SK-N-SH (cell line): ENCODE data around the gene FMC1. TPM values are rescaled to one million over a fixed set of nuclear protein-coding genes. Genes with fewer than 3 reads are reported as not detected.
A peak's percentile ranks its signal among the peaks of the same experiment; 100 is the strongest.

ENCODE experiments used
- CTCF ChIA-PET: fragments of 300-600, 350-600 bp; formaldehyde crosslinking; extraction: SDS; loops from one replicate; lab custom pipeline; 2021; lab: Yijun Ruan, JAX
- POLR2A ChIA-PET: fragments of 350-600 bp; sonication (Branson Sonifier 250); formaldehyde crosslinking; extraction: SDS; loops from one replicate; lab custom pipeline; 2020; ENCODE audit warnings: antibody characterized with exemption, inconsistent platforms; lab: Yijun Ruan, JAX
- DNase-seq: peaks from one replicate; pipeline ENCODE4 v3.0.0; 2012
- H2AFZ ChIP-seq: fragments of 200-600 bp; sonication (generic); 2 replicates; pipeline ENCODE4 v1.8.1; 2016; ENCODE audit warnings: antibody characterized with exemption, mild to moderate bottlenecking, low read depth
- H3F3A ChIP-seq: fragments of 200-600 bp; sonication (generic); replicated peaks from 2 replicates; pipeline ENCODE3; 2016; ENCODE audit warnings: antibody characterized with exemption, mild to moderate bottlenecking; ENCODE audit not compliant: insufficient read depth
- H3K27ac ChIP-seq, 2 experiments: fragments of 200-500 bp in 1 of 2; fragments of 200-600 bp in 1 of 2; sonication (Bioruptor generic) in 1 of 2; sonication (generic), shearing (Covaris generic) in 1 of 2; 2 replicates each; pipeline versions ENCODE4 v1.5.1 to v1.6.1; 2014 to 2016; ENCODE audit warnings: low read depth in 2 of 2, inconsistent platforms in 1 of 2, low read length in 1 of 2, mild to moderate bottlenecking in 1 of 2, mixed read lengths in 1 of 2
- H3K27me3 ChIP-seq: fragments of 200-600 bp; sonication (generic), shearing (Covaris generic); 2 replicates; pipeline ENCODE4 v1.6.1; 2016; ENCODE audit warnings: mixed run types; ENCODE audit not compliant: insufficient read depth
- H3K36me3 ChIP-seq, 2 experiments: fragments of 200-500 bp in 1 of 2; fragments of 200-600 bp in 1 of 2; sonication (Bioruptor generic) in 1 of 2; sonication (generic) in 1 of 2; replicated peaks in 1 of 2; 2 replicates each; pipeline versions ENCODE3 to v1.5.1; 2014 to 2016; ENCODE audit warnings: low read length in 1 of 2, mild to moderate bottlenecking in 1 of 2; ENCODE audit not compliant: insufficient read depth in 2 of 2, control insufficient read depth in 1 of 2
- H3K4me1 ChIP-seq, 2 experiments: fragments of 200-500 bp in 1 of 2; fragments of 200-600 bp in 1 of 2; sonication (Bioruptor generic) in 1 of 2; sonication (generic), shearing (Covaris generic) in 1 of 2; 2 replicates each; pipeline versions ENCODE4 v1.5.1 to v1.6.1; 2014 to 2016; ENCODE audit warnings: low read depth in 1 of 2, low read length in 1 of 2, mixed run types in 1 of 2; ENCODE audit not compliant: insufficient read depth in 2 of 2, control insufficient read depth in 1 of 2
- H3K4me2 ChIP-seq: fragments of 200-600 bp; sonication (generic), shearing (Covaris generic); 2 replicates; pipeline ENCODE4 v1.6.1; 2017; ENCODE audit warnings: mixed run types
- H3K4me3 ChIP-seq, 2 experiments: fragments of 200-500 bp in 1 of 2; fragments of 200-600 bp in 1 of 2; sonication (Bioruptor generic) in 1 of 2; sonication (generic), shearing (Covaris generic) in 1 of 2; 2 replicates each; pipeline versions ENCODE4 v1.5.1 to v1.8.1; 2014 to 2016; ENCODE audit warnings: low read depth in 2 of 2, inconsistent platforms in 1 of 2, low read length in 1 of 2, mild to moderate bottlenecking in 1 of 2, mixed read lengths in 1 of 2, moderate library complexity in 1 of 2
- H3K79me2 ChIP-seq: fragments of 200-600 bp; sonication (generic); 2 replicates; pipeline ENCODE4 v1.8.1; 2017; ENCODE audit warnings: mild to moderate bottlenecking; ENCODE audit not compliant: insufficient read depth
- H3K9ac ChIP-seq: fragments of 200-600 bp; sonication (generic); 2 replicates; pipeline ENCODE4 v1.6.1; 2017; ENCODE audit warnings: mixed run types
- H3K9me2 ChIP-seq: fragments of 200-600 bp; sonication (generic); 2 replicates; pipeline ENCODE4 v1.6.1; 2017; ENCODE audit warnings: mixed run types
- H3K9me3 ChIP-seq: fragments of 200-600 bp; sonication (generic); 2 replicates; pipeline ENCODE4 v1.6.1; 2017; ENCODE audit warnings: mixed run types, mild to moderate bottlenecking, moderate library complexity
- H4K20me1 ChIP-seq: fragments of 200-600 bp; sonication (generic); 2 replicates; pipeline ENCODE4 v1.6.1; 2017; ENCODE audit warnings: mild to moderate bottlenecking, mixed run types; ENCODE audit not compliant: insufficient read depth
- ELF1 ChIP-seq: IDR thresholded peaks from 2 replicates; pipeline ENCODE4 v1.4.0; 2012
- EP300 ChIP-seq, 2 experiments: IDR thresholded peaks; 2 replicates each; pipeline versions ENCODE4 v1.4.0 to v1.6.1; 2012; ENCODE audit warnings: borderline replicate concordance in 1 of 2, low read depth in 1 of 2, low read length in 1 of 2
- FOXJ3 ChIP-seq: sonication (generic); formaldehyde crosslinking; IDR thresholded peaks from 2 replicates; pipeline ENCODE4 v1.5.1; 2020; ENCODE audit warnings: mild to moderate bottlenecking, missing genetic modification reagents
- FOXM1 ChIP-seq: IDR thresholded peaks from 2 replicates; pipeline ENCODE4 v1.4.0; 2012; ENCODE audit warnings: low read depth, mild to moderate bottlenecking
- MXI1 ChIP-seq: IDR thresholded peaks from 2 replicates; pipeline ENCODE4 v1.6.1; 2012; ENCODE audit warnings: mild to moderate bottlenecking, low read depth, low read length, improper control_type of control experiment
- NFIC ChIP-seq: IDR thresholded peaks from 2 replicates; pipeline ENCODE4 v1.4.0; 2012; ENCODE audit warnings: borderline replicate concordance
- RCOR1 ChIP-seq: fragments of 150-350 bp; IDR thresholded peaks from 2 replicates; pipeline ENCODE4 v1.6.1; 2017; ENCODE audit warnings: antibody characterized with exemption, low read length
- RFX5 ChIP-seq: IDR thresholded peaks from 2 replicates; pipeline ENCODE4 v1.6.1; 2012; ENCODE audit warnings: mild to moderate bottlenecking, improper control_type of control experiment, low read length
- RXRA ChIP-seq: IDR thresholded peaks from 2 replicates; pipeline ENCODE4 v1.4.0; 2012; ENCODE audit warnings: low read depth, mild to moderate bottlenecking, borderline replicate concordance
- SMC3 ChIP-seq: IDR thresholded peaks from 2 replicates; pipeline ENCODE4 v1.6.1; 2012; ENCODE audit warnings: low read depth, low read length, improper control_type of control experiment
- TAF1 ChIP-seq: IDR thresholded peaks from 2 replicates; pipeline ENCODE4 v1.6.1; 2012; ENCODE audit warnings: low read depth, mild to moderate bottlenecking, low read length, moderate library complexity, borderline replicate concordance
- YY1 ChIP-seq: IDR thresholded peaks from 2 replicates; pipeline ENCODE4 v1.4.0; 2012; ENCODE audit warnings: low read depth, mild to moderate bottlenecking
- WGBS: methylation state at CpG from one replicate; pipeline ENCODE4 v1.1.6; 2017; ENCODE audit warnings: low lambda C conversion rate; 5-methylcytosine and 5-hydroxymethylcytosine counted together
- polyA plus RNA-seq, 3 experiments: library from polyadenylated mRNA; depleted of rRNA; stranded (reverse); fragments of >200 nt; gene quantifications; 2 replicates each; pipeline ENCODE4 v1.2.3, GENCODE V29; 2012
- TF ChIP-seq, protein P1 (sequence below): IDR thresholded peaks from 2 replicates; pipeline ENCODE4 v1.4.0; 2012; ENCODE audit warnings: low read depth, borderline replicate concordance
- TF ChIP-seq, protein P2 (sequence below): IDR thresholded peaks from 2 replicates; pipeline ENCODE4; 2012
- TF ChIP-seq, protein P3 (sequence below): IDR thresholded peaks from 2 replicates; pipeline ENCODE4 v1.4.0; 2012; ENCODE audit warnings: low read depth

The FMC1 gene
- polyA plus RNA-seq, 1 of the 3 experiments (the other 2 are of a cell fraction), result 59.9 TPM

DNA sequence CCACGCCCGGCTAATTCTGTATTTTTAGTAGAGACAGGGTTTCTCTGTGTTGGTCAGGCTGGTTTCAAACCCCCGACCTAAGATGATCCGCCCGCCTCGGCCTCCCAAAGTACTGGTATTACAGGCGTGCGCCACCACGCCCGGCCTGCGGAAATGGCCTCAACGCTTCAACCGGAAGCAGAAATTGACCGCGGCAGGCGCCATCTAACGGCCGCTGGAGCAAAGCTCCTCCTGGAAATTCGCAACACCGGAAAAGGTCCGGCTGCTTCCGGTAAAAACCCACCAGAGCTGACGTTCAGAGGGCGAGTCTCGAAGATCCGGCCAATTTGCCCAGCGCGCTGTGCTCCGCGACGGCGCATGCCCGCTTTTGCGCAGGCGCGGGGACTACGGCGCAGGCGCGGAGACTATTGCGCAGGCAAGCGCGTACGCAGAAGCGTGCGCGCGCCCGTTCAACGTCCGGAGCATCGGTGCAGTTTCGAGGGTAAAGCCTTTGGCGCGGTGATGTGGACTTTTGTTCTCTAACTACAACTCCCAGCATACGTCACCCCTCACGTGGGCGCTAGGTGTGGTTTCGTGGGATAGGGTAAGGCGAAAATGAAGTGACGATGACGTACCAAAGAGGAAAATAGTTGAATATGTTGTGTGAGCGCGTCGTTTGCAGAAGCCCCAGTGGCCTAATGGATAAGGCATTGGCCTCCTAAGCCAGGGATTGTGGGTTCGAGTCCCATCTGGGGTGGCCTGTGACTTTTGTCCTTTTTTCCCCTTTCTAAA is 915 bp upstream of the FMC1 start (continued):
- TF ChIP-seq RCOR1 (peak; percentile 72), YY1 (peak; percentile 78; the same call in 1 of the 2 replicates), MXI1 (peak; percentile 89), EP300 (IDR thresholded peaks at IDR 0.05; ENCODE audit: borderline replicate concordance in 1 of 2, low read depth in 1 of 2, low read length in 1 of 2) (peak; percentile 27 to 73; a peak in 1 of 4 replicates), FOXJ3 (CRISPR knock-in tag) (no peak; the same call in 1 of the 2 replicates), NFIC (no peak), TAF1 (peak; percentile 75), ELF1 (peak; percentile 93), FOXM1 (no peak), RFX5 (peak; percentile 87), SMC3 (no peak; the same call in 1 of the 2 replicates)
- TF ChIP-seq, protein P1, sequence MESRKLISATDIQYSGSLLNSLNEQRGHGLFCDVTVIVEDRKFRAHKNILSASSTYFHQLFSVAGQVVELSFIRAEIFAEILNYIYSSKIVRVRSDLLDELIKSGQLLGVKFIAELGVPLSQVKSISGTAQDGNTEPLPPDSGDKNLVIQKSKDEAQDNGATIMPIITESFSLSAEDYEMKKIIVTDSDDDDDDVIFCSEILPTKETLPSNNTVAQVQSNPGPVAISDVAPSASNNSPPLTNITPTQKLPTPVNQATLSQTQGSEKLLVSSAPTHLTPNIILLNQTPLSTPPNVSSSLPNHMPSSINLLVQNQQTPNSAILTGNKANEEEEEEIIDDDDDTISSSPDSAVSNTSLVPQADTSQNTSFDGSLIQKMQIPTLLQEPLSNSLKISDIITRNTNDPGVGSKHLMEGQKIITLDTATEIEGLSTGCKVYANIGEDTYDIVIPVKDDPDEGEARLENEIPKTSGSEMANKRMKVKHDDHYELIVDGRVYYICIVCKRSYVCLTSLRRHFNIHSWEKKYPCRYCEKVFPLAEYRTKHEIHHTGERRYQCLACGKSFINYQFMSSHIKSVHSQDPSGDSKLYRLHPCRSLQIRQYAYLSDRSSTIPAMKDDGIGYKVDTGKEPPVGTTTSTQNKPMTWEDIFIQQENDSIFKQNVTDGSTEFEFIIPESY, result peak; percentile 14; the same call in 1 of the 2 replicates

DNA sequence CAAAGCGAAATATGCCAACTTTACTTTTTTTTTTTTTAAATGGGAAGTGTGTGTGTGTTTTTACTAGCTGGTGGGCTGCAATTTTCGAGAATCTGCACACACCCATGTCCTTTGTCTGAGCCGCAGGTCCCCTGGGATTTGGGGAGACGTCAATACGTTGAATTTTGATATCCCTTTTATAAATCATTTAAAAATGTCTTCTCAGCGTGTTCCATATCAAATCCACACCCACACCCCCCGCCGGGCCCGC is 404 bp upstream of the FMC1 start:
- under 1% methylated on average over 9 of the region's 9 CpGs for WGBS
- peaks cover 21% of the 10 kb centered on the region for H3F3A ChIP-seq
- H3K4me1 ChIP-seq, result peaks cover 0 to 6% of the 10 kb centered on the region in 2 experiments; a peak in 2 of 4 replicates
- POLR2A ChIA-PET, result interaction anchor here (0.6 to 1.5 kb wide), 5 partner anchors 15 to 899 kb away, joined by 3 to 23 read pairs (median 5); partner anchors contain the start of genes LUC7L2 and UBN2
- peak overlapping the region; percentile 96 for H3K9ac ChIP-seq
- H3K9me2 ChIP-seq, result no peaks in the 10 kb centered on the region
- H4K20me1 ChIP-seq, result no peaks in the 10 kb centered on the region
- CTCF ChIA-PET, result interaction anchor here (0.7 to 3.7 kb wide), 12 partner anchors 11 to 360 kb away, joined by 3 to 11 read pairs (median 4); no protein-coding TSS in a partner anchor
- H3K9me3 ChIP-seq, result no peaks in the 10 kb centered on the region
- TF ChIP-seq RXRA, result 0 out of 2 replicates have a peak, but pooled peaks have one; percentile 5
- TF ChIP-seq, protein P2, sequence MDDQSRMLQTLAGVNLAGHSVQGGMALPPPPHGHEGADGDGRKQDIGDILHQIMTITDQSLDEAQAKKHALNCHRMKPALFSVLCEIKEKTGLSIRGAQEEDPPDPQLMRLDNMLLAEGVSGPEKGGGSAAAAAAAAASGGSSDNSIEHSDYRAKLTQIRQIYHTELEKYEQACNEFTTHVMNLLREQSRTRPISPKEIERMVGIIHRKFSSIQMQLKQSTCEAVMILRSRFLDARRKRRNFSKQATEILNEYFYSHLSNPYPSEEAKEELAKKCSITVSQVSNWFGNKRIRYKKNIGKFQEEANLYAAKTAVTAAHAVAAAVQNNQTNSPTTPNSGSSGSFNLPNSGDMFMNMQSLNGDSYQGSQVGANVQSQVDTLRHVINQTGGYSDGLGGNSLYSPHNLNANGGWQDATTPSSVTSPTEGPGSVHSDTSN, result no peak
- TF ChIP-seq, protein P3, sequence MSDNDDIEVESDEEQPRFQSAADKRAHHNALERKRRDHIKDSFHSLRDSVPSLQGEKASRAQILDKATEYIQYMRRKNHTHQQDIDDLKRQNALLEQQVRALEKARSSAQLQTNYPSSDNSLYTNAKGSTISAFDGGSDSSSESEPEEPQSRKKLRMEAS, result no peak
- TF ChIP-seq, all 33 proteins: peak for 1
- Histone ChIP-seq H3K27me3 (no peaks in the 10 kb centered on the region), H3K4me2 (peak overlapping the region; percentile 92), H3K79me2 (peaks cover 38% of the 10 kb centered on the region), H3K4me3 (peak overlapping the region; percentile 81 to 89), H2AFZ (peak overlapping the region; percentile 85), H3K36me3 (peaks cover 8 to 12% of the 10 kb centered on the region in 2 experiments), H3K27ac (peak overlapping the region; percentile 98 to 99)
- no peak for DNase-seq
